ENCODE results near the gene MUC6.
"Not testable (repeated sequence)": the region's sequence is repeated elsewhere in the genome, so short reads cannot be mapped to it uniquely, and the experiment has no call there.

Gene MUC6

DNA sequence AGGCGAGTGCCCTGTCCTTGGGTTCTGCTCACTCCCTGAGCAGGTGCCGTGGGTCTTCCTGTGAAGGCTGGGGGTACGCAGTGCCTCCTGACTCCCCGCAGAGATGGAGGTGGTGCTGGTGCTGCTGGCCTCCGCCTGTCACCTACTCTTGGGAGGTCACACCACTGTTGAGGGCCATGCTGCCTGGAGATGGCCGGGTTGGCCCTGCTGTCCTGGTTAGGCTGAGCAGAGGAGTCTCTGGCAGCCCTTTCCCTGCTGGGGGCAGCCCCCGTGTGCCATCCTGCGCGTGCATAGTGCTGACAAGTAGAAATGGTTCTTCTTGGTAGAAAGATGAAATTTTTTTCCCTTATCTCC is 49.6 kb downstream of the MUC6 start:
- DNase-seq, result no peak
- TF ChIP-seq POLR2A (IDR thresholded peaks at IDR 0.05; ENCODE audit: low read length), result no peak
- TF ChIP-seq GATA1 (IDR thresholded peaks at IDR 0.05; ENCODE audit: low read depth, low read length), result no peak

DNA sequence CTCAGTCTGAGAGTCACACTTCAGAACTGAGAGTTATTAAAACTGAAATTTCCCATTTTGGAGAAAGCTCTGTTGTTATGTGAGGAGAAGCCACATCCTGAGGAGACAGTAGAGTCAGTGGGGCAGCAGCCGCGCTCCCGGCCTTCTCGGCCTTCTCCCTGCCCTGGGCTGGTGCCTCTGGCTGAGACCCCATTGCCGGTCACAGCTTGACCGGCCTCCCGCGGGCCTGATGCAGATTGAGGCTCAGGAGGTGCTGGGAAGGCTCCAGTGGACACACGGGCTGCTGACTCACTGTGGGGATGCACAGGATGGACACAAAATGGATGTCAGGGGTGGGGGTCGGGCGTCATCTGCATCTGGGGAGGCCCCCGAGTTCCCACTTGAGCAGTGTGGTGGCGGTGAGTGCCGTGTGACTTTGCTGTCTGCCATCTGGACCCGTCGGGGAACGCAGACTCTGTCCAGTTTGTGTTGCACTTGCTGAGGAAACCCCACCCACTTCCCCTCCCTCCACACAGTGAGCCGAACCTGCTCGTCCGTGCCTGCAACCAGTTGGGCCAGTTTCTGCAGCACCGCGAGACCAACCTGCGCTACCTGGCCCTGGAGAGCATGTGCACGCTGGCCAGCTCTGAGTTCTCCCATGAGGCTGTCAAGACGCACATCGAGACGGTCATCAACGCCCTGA is 50.1 kb downstream of the MUC6 start:
- no peak for DNase-seq
- TF ChIP-seq POLR2A (IDR thresholded peaks at IDR 0.05; ENCODE audit: low read length) (no peak), GATA1 (IDR thresholded peaks at IDR 0.05; ENCODE audit: low read depth, low read length) (no peak)

GRCh38 chr11:985848-986247 is 50.7 kb downstream of the MUC6 start:
- no peak for DNase-seq
- TF ChIP-seq GATA1 (IDR thresholded peaks at IDR 0.05; ENCODE audit: low read depth, low read length), result no peak
- TF ChIP-seq POLR2A (IDR thresholded peaks at IDR 0.05; ENCODE audit: low read length), result no peak

GRCh38 chr11:985406-985805 is 51.1 kb downstream of the MUC6 start:
- no peak for DNase-seq
- TF ChIP-seq GATA1 (IDR thresholded peaks at IDR 0.05; ENCODE audit: low read depth, low read length), result no peak
- TF ChIP-seq POLR2A (IDR thresholded peaks at IDR 0.05; ENCODE audit: low read length), result no peak

GRCh38 chr11:984546-984945 is 52.0 kb downstream of the MUC6 start:
- DNase-seq, result no peak
- TF ChIP-seq GATA1 (IDR thresholded peaks at IDR 0.05; ENCODE audit: low read depth, low read length) (no peak), POLR2A (IDR thresholded peaks at IDR 0.05; ENCODE audit: low read length) (no peak)

DNA sequence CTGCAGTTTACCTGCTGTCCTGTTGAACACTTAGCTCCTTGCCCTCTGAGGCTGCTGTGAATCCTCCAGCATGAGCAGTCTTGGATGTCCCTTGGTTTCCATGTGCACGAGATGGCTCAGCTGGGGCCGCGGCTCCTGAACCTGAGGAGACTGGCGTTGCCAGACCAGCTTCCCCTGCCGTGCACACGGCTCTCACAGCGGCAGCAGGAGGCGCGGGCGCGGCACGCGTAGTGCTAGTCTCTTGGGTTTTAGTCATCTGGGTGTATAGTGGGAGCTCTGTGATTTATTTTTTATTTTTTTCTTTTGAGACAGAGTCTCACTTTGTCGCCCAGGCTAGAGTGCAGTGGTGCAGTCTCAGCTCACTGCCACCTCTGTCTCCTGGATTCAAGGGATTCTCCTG is 54.8 kb downstream of the MUC6 start:
- no peak for DNase-seq
- no peak for TF ChIP-seq GATA1 (IDR thresholded peaks at IDR 0.05; ENCODE audit: low read depth, low read length)
- TF ChIP-seq POLR2A (IDR thresholded peaks at IDR 0.05; ENCODE audit: low read length), result no peak

DNA sequence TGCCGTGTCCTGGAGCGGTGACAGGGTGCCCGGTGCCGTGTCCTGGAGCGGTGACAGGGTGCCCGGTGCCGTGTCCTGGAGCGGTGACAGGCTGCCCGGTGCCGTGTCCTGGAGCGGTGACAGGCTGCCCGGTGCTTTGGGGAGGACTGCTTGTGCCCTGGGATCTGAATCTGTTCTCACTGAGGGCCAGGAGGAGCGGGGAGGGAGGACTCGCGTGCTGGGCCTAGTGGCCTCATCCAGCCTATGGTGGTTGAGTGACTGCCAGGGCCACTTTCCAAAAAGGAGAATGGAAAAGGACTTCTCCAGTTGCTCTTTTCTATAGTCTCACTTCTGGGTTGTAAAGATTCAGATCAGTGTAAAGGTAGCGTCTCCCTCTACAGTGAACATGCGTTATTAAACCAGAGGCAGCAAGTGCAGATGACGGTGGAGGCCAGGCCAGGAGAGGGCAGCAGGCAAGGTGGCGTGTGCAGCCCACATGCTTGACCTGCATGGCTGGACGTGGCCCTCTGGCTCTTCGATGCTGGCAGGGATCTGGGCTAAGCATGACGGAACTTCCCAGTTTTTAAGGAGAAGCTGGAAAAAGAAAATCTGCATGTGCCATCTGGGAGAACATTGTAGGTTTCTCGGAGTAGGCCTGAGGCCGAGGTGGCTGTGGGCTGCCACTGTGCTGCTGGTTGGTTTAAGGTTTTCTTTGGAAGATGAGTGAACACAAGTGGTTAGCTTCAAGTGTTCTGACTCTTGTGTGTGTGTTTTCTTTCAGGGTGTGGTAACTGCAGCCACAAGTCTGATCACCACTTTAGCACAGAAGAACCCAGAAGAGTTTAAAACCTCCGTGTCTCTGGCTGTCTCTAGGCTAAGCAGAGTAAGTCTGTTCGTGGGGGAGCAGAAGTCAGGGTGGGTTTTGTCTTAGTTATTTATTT is 55.8 kb downstream of the MUC6 start:
- DNase-seq, result no peak
- TF ChIP-seq GATA1 (IDR thresholded peaks at IDR 0.05; ENCODE audit: low read depth, low read length) (no peak), POLR2A (IDR thresholded peaks at IDR 0.05; ENCODE audit: low read length) (no peak)

DNA sequence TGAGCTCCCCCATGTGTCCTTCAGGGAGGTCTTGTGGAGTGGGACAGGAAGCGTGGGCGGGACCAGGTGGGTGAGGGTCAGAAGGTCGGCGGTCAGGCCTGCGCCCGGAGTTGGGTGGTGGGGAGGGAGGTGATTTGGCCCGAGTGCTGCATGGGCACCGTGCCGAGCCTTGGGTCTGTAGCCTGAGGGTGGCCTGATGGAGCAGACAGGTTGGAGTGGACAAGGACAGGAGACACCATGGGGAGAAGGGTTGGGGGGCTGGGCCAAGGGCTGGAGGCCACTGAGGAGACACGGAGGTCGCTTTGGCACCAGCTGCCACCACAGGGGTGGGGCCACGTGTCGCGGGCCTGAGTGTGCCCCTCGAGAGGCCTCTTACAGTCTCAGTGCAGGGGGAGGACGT is 57.7 kb downstream of the MUC6 start:
- DNase-seq, result no peak
- no peak for TF ChIP-seq POLR2A (IDR thresholded peaks at IDR 0.05; ENCODE audit: low read length)
- TF ChIP-seq GATA1 (IDR thresholded peaks at IDR 0.05; ENCODE audit: low read depth, low read length), result no peak

- TF ChIP-seq GATA1 (IDR thresholded peaks at IDR 0.05; ENCODE audit: low read depth, low read length) (no peak), POLR2A (IDR thresholded peaks at IDR 0.05; ENCODE audit: low read length) (no peak)
- no peak for DNase-seq
Measured at GRCh38 chr11:977830-978720, 58.4 kb downstream of the MUC6 start.

- DNase-seq, result no peak
- TF ChIP-seq GATA1 (IDR thresholded peaks at IDR 0.05; ENCODE audit: low read depth, low read length) (no peak), POLR2A (IDR thresholded peaks at IDR 0.05; ENCODE audit: low read length) (no peak)
Measured at GRCh38 chr11:976431-977160, 59.9 kb downstream of the MUC6 start.

DNA sequence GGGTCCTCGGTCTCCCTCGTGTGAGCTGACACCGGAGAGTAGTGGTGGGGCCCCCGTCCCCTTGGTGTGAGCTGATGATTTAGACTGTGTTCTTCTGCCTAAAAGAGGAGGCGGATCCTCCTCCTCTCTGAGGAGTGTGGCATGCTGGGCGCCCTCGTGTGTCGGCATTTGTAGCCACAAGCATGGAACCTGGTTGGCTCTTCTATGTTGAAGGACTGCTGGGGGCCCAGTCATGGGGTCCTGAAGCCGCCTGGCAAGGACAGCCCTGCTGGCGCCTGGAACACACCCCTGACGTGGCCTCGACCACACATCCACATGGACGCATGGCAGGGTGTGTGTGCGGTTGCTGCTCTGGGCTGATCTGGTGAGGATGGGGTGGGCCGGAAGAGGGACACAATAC is 60.7 kb downstream of the MUC6 start:
- peak; percentile 59 to 66 for DNase-seq
- no peak for TF ChIP-seq POLR2A (IDR thresholded peaks at IDR 0.05; ENCODE audit: low read length)
- TF ChIP-seq GATA1 (IDR thresholded peaks at IDR 0.05; ENCODE audit: low read depth, low read length), result no peak

DNA sequence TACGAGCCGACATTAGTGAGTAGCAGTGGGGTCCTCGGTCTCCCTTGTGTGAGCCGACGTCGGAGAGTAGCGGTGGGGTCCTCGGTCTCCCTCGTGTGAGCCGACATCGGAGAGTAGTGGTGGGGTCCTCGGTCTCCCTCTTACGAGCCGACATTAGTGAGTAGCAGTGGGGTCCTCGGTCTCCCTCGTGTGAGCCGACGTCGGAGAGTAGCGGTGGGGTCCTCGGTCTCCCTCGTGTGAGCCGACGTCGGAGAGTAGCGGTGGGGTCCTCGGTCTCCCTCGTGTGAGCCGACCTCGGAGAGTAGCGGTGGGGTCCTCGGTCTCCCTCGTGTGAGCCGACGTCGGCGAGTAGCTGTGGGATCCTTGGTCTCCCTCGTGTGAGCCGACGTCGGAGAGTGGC is 61.1 kb downstream of the MUC6 start:
- not testable (repeated sequence) for DNase-seq

DNA sequence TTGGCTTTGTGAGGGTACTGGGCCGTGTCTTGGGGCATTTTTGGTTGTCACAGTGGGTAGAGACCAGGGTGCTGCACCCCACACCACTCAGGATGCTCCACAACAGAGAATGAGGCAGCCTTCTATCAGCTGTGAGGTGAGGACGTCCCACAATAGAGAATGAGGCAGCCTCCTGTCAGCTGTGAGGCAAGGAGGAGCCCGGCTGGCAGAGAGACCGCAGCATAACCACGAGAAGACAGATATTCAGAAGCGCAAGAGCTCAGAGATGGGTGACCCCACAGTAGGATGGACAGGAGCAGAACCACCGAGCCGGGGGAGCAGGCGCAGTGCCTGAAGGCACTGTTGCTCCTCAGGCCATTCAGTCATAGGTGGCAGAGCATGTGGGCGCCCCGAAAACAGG is 63.3 kb downstream of the MUC6 start:
- no peak for DNase-seq
- no peak for TF ChIP-seq POLR2A (IDR thresholded peaks at IDR 0.05; ENCODE audit: low read length)
- TF ChIP-seq GATA1 (IDR thresholded peaks at IDR 0.05; ENCODE audit: low read depth, low read length), result no peak
